ENCODE data around the gene ZBTB39. TPM values are rescaled to one million over a fixed set of nuclear protein-coding genes. Genes with fewer than 3 reads are reported as not detected.
A peak's percentile ranks its signal among the peaks of the same experiment; 100 is the strongest.

ZBTB39 gene
- total RNA-seq, 1 donor from 2014 or later = 4.7 TPM

DNA sequence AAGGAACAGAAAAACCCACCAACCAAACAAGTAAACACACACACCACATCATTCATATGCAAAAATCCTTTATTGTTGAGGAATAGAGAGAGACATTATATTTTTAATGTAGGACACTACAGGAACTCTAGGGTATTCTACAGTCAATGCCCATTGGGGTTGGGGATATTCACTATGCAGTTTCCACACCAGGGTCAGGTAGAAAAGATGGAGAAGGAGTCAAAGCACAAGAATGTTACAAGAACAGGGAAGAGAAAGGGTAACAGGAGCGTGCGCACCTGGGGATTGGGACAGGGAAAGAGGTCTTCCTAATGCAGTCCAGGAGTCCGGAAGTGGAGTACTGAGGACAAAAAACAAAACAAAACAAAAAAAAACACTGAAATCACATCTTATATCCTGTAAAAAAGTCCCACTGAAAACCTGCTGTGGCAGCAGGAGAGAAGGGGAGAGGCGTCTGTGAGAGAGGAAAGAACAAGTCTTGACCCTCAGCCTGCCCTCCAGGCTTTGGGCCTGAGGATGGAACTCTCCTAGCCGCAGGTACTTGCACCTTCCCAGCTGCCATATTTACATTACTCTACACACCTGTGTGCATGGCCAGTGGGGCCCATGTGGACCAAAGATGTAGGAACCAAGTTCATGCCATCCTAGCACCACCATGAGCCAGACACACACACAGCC is 3.7 kb upstream of the ZBTB39 start:
- no peak for DNase-seq (ENCODE audit: low read depth)
- TF ChIP-seq, protein P1, sequence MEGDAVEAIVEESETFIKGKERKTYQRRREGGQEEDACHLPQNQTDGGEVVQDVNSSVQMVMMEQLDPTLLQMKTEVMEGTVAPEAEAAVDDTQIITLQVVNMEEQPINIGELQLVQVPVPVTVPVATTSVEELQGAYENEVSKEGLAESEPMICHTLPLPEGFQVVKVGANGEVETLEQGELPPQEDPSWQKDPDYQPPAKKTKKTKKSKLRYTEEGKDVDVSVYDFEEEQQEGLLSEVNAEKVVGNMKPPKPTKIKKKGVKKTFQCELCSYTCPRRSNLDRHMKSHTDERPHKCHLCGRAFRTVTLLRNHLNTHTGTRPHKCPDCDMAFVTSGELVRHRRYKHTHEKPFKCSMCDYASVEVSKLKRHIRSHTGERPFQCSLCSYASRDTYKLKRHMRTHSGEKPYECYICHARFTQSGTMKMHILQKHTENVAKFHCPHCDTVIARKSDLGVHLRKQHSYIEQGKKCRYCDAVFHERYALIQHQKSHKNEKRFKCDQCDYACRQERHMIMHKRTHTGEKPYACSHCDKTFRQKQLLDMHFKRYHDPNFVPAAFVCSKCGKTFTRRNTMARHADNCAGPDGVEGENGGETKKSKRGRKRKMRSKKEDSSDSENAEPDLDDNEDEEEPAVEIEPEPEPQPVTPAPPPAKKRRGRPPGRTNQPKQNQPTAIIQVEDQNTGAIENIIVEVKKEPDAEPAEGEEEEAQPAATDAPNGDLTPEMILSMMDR (conservative IDR thresholded peaks at IDR 0.05; ENCODE audit: low read depth, low read length) = no peak
- H3K4me3 ChIP-seq (ENCODE audit: low read depth, low read length) = no peak overlapping the region

DNA sequence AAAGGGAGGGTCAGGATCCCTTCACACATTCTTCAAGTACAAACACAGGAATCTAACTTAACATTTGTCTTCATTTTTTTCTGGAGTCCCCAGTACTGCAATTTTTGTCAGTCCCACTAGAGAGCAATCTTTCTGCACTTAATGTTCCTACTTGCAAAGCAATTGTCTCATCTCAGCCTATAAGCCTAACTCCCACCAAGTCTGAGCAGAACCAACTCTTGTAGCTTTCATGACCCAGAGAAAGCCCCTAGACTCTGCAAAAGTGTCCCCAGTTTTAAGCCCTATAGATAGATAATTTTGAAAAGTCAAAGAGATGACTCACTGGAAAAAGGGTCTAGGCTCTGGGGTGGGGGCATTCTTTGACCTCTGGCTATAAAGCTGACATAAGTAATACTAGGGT is 1.8 kb upstream of the ZBTB39 start:
- H3K4me3 ChIP-seq (ENCODE audit: low read depth, low read length) = no peak overlapping the region
- no peak for DNase-seq (ENCODE audit: low read depth)
- TF ChIP-seq, protein P1 (conservative IDR thresholded peaks at IDR 0.05; ENCODE audit: low read depth, low read length) = peak; percentile 75

DNA sequence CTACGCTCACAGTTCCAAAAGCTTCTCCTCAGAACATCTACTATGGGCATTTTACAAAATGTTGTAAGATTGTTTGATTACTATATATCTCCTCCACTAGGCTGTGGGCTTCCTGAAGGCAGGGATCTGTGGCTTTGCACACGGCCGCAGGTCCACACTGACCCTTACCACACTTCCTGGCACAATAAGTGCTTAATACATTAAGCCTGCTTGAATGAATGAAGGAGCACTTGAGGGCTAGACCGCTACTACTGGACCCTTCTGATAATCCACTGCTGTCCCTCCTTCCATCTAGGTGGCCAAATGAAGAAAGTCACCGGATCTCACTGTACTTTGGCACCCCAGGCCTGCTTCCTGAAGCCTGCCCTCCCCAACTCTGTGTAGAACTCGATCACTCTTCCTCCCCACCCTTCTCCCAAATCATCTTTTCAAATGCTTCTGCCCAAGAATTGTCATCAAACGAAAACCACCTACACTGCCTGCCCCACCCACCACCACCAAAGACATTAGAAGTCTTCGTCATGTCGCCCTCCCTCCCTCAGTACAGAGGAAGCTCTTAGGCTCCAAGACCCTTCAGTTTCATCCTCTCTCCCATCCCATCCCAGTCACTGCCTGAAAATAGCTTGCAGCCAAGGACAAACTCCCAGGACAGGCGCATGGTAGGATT is 596 bp upstream of the ZBTB39 start:
- TF ChIP-seq, protein P1 (conservative IDR thresholded peaks at IDR 0.05; ENCODE audit: low read depth, low read length) = no peak
- H3K4me3 ChIP-seq (ENCODE audit: low read depth, low read length) = peak overlapping the region; percentile 41
- no peak for DNase-seq (ENCODE audit: low read depth)

DNA sequence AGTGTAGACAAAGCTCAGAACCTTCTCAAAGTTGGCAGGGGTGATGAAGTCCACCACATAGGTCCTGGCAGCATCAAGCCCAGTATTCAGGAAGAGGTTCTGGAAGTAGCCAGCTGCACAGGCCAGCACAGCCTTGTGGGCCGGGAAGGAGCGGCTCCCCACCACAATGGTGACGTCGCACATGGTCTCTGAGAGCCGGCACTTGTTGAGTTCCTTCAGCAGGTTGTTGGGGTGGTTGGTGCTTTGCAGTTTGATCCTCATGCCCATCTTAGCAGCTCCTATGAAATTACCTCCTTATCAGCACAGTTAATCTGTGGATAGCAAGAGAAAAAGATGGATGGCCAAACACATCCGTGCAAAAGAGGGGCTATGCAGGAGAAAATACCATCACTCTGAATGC is 1.7 kb downstream of the ZBTB39 start:
- TF ChIP-seq, protein P1 (conservative IDR thresholded peaks at IDR 0.05; ENCODE audit: low read depth, low read length) = no peak
- no peak overlapping the region for H3K4me3 ChIP-seq (ENCODE audit: low read depth, low read length)
- no peak for DNase-seq (ENCODE audit: low read depth)

DNA sequence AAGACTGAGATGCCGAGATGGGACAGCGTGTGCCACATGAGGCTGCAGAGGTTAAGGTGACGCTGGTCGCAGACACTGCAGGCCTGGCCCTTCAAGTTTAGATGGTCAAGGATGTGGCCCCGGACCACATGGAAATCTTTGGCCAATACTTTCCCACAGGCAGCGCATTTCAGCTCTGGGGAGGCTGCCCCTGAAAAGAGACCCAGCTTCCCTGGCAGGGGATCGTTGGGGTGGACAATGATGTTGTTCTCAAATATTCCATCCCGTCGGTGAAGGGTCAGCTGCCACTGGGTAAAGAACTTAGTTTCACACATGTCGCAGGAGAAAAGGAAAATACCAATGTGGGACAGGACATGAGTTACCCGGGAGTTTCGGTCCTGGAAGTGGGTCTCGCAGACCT is 3.0 kb downstream of the ZBTB39 start:
- H3K4me3 ChIP-seq (ENCODE audit: low read depth, low read length) = no peak overlapping the region
- TF ChIP-seq, protein P1 (conservative IDR thresholded peaks at IDR 0.05; ENCODE audit: low read depth, low read length) = no peak
- DNase-seq (ENCODE audit: low read depth) = no peak

DNA sequence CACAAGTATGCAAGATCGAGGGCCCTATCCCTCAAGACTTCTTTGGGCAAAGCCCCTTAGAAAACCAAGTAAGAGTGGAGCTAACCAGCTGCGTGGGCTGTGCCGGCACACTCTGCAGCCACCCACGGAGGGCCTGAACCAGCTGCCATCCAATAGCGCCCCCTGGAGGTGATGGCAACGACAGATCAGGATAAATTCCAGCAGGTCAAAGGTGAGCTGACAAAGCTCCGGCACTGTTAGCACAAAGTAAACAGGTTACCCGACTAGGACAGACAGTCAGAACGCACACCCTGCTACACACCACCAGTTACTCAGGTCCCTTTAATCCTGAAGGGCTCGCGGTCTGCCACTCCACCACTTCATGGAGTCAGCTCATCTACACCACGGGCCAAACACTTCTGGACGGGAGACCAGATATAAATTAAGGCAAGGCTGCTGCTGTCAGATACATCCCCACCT is 4.9 kb downstream of the ZBTB39 start:
- TF ChIP-seq, protein P1 (conservative IDR thresholded peaks at IDR 0.05; ENCODE audit: low read depth, low read length) = peak; percentile 86
- no peak for DNase-seq (ENCODE audit: low read depth)
- no peak overlapping the region for H3K4me3 ChIP-seq (ENCODE audit: low read depth, low read length)

Measured in epithelial cell of proximal tubule (primary cell).